Measurements from ENCODE around the gene ALPP.

DNA sequence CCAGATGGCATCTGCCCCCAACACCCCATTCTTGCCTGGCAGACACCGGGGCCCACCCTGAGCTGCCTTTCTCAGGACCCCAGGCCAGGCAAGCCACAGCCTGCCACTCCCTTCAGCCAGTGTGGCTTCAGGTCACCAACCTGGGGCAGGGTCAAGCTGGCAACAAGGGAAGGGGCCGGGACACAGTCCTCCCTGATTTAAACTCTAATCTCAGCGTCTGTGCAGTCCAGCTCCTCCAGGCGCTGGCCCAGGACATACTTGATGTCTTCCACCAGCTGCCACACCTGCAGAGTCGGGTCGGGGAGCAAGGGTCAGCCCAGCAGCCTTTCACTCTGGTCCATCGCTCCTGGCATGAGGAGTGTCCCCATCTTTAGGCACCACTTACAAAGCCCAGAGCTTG lies 29.0 kb upstream of the ALPP start:
- no peak for TF ChIP-seq CTCF (IDR thresholded peaks at IDR 0.05)
- TF ChIP-seq EZH2 (IDR thresholded peaks at IDR 0.05), result no peak
- no peak for TF ChIP-seq EZH2phosphoT487 (IDR thresholded peaks at IDR 0.05)

All from neural progenitor cell (in vitro differentiated cells).